ENCODE data around the gene SMARCD3.

SMARCD3 gene

DNA sequence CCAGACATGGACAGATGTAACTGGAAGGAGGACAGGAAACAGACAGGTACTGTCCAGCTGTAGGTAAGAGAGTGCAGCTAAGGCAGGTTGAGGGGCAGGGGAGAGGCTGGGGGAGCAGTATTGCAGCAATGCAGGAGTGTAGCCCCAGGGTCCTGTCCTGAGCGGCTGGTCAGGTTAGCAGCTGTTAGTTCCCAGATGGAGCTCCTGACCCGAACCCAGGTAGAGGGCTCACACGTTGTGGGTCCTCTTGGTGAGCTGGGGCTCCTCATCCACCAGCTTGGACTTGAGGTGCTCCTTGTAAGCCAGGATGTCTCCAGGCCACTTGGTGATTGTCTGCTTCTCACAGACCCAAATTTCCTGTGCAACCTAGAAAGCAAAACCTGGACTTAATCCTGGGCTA lies 34.7 kb downstream of the SMARCD3 start:
- peaks cover 5 to 14% of the 10 kb centered on the region in 2 donors for H3K4me1 Mint-ChIP-seq (ENCODE audit: low read depth in 2 of 2)
- no peak overlapping the region for H3K4me3 Mint-ChIP-seq
- DNase-seq, result no peak
- no peaks in the 10 kb centered on the region for H3K9me3 Mint-ChIP-seq
- no peak overlapping the region for H3K27ac Mint-ChIP-seq
- peaks cover 59% of the 10 kb centered on the region for H3K36me3 Mint-ChIP-seq (ENCODE audit: insufficient read depth)
- no peaks in the 10 kb centered on the region for H3K27me3 Mint-ChIP-seq
- ATAC-seq (replicated peaks), result no peak

DNA sequence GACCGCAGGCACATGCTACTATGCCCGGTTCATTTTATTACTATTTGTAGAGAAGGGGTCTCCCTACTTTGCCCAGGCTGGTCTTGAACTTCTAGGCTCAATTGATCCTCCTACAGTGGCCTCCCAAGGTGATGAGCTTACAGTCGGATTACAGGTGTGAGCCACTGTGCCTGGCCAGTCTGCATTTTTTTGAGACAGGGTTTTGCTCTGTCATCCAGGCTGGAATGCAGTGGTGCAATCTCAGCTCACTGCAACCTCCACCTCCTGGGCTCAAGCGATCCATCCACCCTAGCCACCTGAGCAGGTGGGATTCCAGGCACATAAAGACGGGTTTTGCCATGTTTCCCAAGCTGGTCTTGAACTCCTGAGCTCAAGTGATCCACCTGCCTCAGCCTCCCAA lies 35.9 kb downstream of the SMARCD3 start:
- Mint-ChIP-seq H3K4me1 (ENCODE audit: low read depth in 2 of 2) (peaks cover 14 to 25% of the 10 kb centered on the region in 2 donors), H3K36me3 (ENCODE audit: insufficient read depth) (peaks cover 47% of the 10 kb centered on the region), H3K27me3 (no peaks in the 10 kb centered on the region), H3K9me3 (no peaks in the 10 kb centered on the region), H3K4me3 (no peak overlapping the region), H3K27ac (peak overlapping the region in 1 of 2 donors; percentile 35)
- DNase-seq, result no peak
- no peak for ATAC-seq (replicated peaks)

DNA sequence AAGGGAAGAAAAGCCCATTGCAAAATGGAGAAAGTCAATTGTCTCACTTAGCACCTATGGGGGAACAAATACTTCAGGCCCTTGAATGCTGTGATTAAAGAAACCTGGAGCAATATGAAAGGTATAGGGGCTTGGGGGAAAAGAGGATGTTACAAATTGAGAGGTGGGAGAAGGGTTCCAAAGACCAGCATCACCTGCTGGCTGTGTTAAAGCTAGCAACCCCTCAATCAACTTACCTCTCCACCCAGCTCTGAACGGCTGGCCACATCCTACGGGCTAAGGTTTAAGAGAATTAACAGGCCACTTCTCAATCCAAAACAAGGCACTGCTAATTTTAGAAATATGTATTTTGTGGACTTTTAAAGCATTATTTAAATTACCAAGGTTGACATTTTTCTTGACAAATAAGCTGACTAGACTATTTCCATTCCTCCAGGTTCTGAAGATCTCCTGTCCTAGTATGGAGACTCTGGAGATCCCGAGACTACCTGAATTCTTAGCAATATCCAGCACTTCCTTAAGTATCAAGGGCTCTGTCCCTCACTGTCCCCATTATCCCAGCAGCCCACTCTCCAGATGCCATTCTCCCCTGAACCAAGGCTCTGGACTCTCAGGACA lies 37.2 kb downstream of the SMARCD3 start:
- ATAC-seq (replicated peaks) (no peak), DNase-seq (no peak)
- Mint-ChIP-seq H3K27ac (no peak overlapping the region), H3K4me1 (ENCODE audit: low read depth in 2 of 2) (peaks cover 27 to 36% of the 10 kb centered on the region in 2 donors), H3K36me3 (ENCODE audit: insufficient read depth) (peaks cover 35% of the 10 kb centered on the region), H3K4me3 (no peak overlapping the region), H3K27me3 (no peaks in the 10 kb centered on the region), H3K9me3 (no peaks in the 10 kb centered on the region)

DNA sequence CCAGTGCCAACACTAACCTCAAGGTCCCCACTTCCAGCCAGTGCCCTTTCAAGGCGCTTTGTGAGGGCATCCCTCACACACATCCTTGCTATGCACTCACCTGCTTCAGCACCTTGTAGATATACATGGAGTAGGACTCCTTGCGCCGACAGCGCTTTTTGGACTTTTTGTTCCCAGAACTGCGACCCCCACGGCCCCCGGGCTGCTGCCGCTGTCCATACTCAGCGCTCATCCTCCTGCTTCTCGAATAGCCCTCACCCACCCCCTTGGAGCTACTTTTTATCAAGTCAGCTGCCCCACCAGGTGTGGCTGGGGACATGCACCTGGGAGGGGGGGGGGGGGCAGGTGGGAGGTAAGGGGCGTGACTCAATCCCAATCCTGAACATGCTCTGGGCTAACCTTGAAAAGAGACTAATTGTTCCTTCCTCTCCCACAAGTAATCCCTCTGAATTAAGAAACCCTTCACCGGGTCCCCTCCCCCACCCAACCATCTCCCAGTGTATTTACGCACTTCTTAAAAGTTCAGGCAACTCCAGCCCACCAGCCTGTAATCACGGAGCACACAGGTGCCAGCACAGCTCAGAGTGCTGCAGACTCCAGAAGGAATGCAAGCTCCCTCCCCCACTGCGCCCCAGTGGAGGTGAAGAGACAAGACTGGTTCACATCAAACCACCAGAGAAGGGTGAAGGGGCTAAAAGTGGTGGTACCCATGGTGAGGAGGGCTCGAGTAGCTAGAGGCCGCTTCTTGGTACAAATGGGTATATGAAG lies 38.2 kb downstream of the SMARCD3 start, which contains the start of gene H2BK1:
Gene H2BK1 (minus strand): TSS at position 402 of the 768 bp plus-strand sequence. CDS start 170 bp downstream, at position 232.
- ATAC-seq (replicated peaks), result no peak
- peaks cover 27 to 39% of the 10 kb centered on the region in 2 donors for H3K4me1 Mint-ChIP-seq (ENCODE audit: low read depth in 2 of 2)
- DNase-seq, result no peak
- H3K27me3 Mint-ChIP-seq, result no peaks in the 10 kb centered on the region
- H3K36me3 Mint-ChIP-seq (ENCODE audit: insufficient read depth), result peaks cover 26% of the 10 kb centered on the region
- peak within 1 kb of the TSS in 1 of 2 donors; percentile 69 for H3K27ac Mint-ChIP-seq
- H3K9me3 Mint-ChIP-seq, result no peaks in the 10 kb centered on the region
- H3K4me3 Mint-ChIP-seq, result no peak within 1 kb of the TSS

DNA sequence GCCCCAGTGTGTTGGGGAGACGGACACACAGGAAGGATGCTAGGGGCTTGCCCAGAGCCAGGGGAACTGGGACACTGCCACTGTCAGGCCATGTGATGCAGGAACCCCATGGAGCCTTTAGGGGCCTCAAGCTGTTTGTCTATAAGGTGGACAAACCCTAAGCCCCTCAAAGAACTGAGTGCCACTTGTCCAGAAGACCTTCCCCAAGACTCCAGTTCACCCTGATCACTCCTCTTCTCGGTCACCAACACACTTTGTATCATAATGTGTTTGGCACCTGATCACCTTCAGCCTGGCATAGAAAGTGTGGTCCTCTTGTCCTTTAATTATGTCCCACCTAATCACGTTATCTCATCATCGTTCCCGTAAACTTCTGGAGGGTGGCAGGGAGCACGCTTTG lies 38.9 kb downstream of the SMARCD3 start:
- Mint-ChIP-seq H3K27me3 (peaks cover 0 to 6% of the 10 kb centered on the region in 2 donors), H3K9me3 (no peaks in the 10 kb centered on the region), H3K4me3 (no peak overlapping the region), H3K27ac (peak overlapping the region in 1 of 2 donors; percentile 69), H3K36me3 (ENCODE audit: insufficient read depth) (peaks cover 22% of the 10 kb centered on the region), H3K4me1 (ENCODE audit: low read depth in 2 of 2) (peaks cover 30 to 42% of the 10 kb centered on the region in 2 donors)
- ATAC-seq (replicated peaks), result no peak
- DNase-seq, result no peak

DNA sequence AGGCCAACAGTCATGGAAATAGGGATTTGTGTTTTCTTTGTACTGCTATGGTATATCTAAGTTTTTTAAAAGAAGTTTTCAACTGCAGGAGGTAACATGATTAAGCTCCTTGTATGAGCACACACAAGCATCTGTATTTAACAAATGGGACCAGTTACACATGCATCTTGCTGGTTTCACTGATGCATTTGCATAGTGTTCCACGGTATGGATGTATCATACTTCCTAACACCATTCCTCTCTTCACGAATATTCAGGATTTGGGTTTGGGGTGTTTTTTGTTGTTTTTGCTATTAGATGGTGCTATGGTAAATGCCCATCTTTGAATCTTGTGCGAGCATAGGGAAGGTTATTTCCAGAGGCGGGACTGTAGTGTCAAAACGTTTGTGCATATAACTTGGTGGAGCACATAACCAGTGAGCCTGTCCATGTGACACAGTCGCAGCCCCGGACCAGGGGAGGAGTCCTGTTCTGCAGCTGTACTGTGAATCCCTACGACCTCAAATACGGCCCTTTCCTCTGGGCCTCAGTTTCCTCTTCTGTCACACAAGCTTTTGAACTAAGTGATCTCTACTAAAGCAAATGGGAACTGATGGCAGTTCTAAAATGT lies 40.1 kb downstream of the SMARCD3 start:
- peak overlapping the region in 1 of 2 donors; percentile 87 for H3K27ac Mint-ChIP-seq
- no peaks in the 10 kb centered on the region for H3K9me3 Mint-ChIP-seq
- no peak for ATAC-seq (replicated peaks)
- DNase-seq, result no peak
- peak overlapping the region; percentile 41 to 70 for H3K4me3 Mint-ChIP-seq
- H3K36me3 Mint-ChIP-seq (ENCODE audit: insufficient read depth), result peaks cover 17% of the 10 kb centered on the region
- H3K27me3 Mint-ChIP-seq, result peaks cover 0 to 9% of the 10 kb centered on the region in 2 donors
- peaks cover 32 to 44% of the 10 kb centered on the region in 2 donors for H3K4me1 Mint-ChIP-seq (ENCODE audit: low read depth in 2 of 2)

DNA sequence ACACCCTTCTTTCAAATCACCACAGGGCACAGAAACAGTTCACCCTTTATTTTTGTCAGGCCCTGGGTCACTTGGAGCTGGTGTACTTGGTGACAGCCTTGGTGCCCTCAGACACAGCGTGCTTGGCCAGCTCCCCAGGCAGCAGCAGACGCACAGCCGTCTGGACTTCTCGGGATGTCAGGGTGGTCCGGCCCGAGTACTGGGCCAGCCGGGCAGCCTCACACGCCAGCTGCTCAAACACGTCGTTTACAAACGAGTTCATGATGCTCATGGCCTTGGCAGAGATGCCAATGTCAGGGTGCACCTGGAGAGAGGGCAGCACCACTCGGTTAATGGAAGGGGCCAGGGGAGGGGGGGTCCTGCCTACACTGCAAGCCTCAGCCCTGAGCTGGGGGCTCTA lies 40.7 kb downstream of the SMARCD3 start:
- Mint-ChIP-seq H3K4me3 (peak overlapping the region in 1 of 2 donors; percentile 70), H3K36me3 (ENCODE audit: insufficient read depth) (peaks cover 13% of the 10 kb centered on the region), H3K27me3 (peaks cover 0 to 12% of the 10 kb centered on the region in 2 donors), H3K9me3 (no peaks in the 10 kb centered on the region), H3K27ac (peak overlapping the region in 1 of 2 donors; percentile 87), H3K4me1 (ENCODE audit: low read depth in 2 of 2) (peaks cover 32 to 44% of the 10 kb centered on the region in 2 donors)
- DNase-seq (no peak), ATAC-seq (replicated peaks) (no peak)

DNA sequence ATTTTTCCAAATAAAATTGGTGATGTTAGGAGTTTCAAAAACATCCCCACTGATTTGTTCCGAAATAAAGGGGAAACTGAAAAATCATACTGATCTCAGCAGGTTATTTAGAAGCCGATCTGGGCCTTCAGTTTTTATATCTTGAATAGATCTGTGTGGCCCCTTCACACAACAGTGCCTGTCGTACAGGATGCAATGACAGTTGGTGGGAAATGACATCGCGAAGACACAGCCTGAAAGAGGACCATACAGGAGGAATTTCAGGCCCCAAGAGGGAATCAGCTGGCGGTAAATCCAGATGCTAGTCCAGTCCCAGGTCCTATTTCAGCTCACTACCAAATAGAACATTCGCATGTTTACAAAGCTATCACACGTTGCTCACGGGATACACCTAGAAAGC lies 41.2 kb downstream of the SMARCD3 start:
- Mint-ChIP-seq H3K4me3 (peak overlapping the region; percentile 8 to 70), H3K27me3 (peaks cover 0 to 13% of the 10 kb centered on the region in 2 donors)
- DNase-seq, result peak in 2 of 3 experiments; percentile 6 to 15

DNA sequence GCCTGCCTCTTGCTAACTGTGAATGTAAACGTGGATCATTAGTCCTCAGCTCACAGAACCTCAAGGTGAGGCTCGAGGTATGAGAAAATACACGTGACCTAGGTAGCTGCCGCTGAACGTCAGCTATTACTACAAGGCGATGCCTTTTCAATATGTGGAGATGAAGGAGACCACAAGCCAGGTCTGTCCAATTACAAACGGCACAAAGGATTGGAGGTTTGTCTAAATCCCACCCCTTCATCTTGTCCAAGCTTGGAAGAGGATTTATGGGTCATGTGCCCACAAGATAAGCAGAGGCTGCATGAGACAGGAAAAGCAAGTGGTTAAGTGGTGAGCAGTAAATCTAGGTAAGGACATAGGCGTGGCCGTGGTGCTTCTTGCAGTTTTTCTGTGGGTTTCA lies 41.6 kb downstream of the SMARCD3 start:
- DNase-seq (peak; percentile 15 to 48 (median 44)), ATAC-seq (replicated peaks) (peak; percentile 83)
- Mint-ChIP-seq H3K36me3 (ENCODE audit: insufficient read depth) (peaks cover 4% of the 10 kb centered on the region), H3K4me1 (ENCODE audit: low read depth in 2 of 2) (peaks cover 30 to 44% of the 10 kb centered on the region in 2 donors), H3K27ac (peak overlapping the region; percentile 50 to 87), H3K9me3 (no peaks in the 10 kb centered on the region), H3K27me3 (peaks cover 0 to 13% of the 10 kb centered on the region in 2 donors), H3K4me3 (peak overlapping the region; percentile 56 to 70)

More for the DNA sequence above, 41.2 kb downstream of the SMARCD3 start:
- peaks cover 8% of the 10 kb centered on the region for H3K36me3 Mint-ChIP-seq (ENCODE audit: insufficient read depth)
- H3K27ac Mint-ChIP-seq, result peak overlapping the region in 1 of 2 donors; percentile 87
- peak; percentile 55 for ATAC-seq (replicated peaks)
- H3K9me3 Mint-ChIP-seq, result no peaks in the 10 kb centered on the region
- H3K4me1 Mint-ChIP-seq (ENCODE audit: low read depth in 2 of 2), result peaks cover 32 to 44% of the 10 kb centered on the region in 2 donors

DNA sequence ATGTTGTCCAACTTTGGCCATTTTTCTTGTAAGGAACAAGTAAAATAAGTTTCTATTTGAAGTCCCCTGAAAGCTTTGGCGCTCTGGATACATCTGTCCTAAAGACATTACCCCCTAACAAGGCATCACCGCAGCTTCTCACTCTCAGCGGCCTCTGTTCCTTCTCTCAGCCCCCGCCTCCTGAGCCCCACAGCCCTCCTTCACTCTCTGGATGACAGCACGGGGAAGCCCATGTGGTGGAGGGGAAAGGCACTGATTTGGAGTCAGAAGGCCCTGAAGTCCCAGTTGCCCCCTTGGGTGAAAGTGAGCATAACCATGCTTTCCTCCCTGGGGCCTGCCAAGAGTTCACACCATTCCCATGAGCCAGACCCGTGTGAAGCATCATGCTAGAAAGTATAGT lies 42.8 kb downstream of the SMARCD3 start:
- no peak for DNase-seq
- H3K4me3 Mint-ChIP-seq, result peak overlapping the region; percentile 23 to 70
- H3K9me3 Mint-ChIP-seq, result no peaks in the 10 kb centered on the region
- ATAC-seq (replicated peaks), result no peak
- H3K4me1 Mint-ChIP-seq (ENCODE audit: low read depth in 2 of 2), result peaks cover 26 to 41% of the 10 kb centered on the region in 2 donors
- peaks cover 0 to 13% of the 10 kb centered on the region in 2 donors for H3K27me3 Mint-ChIP-seq
- H3K27ac Mint-ChIP-seq, result peak overlapping the region; percentile 50 to 87
- H3K36me3 Mint-ChIP-seq (ENCODE audit: insufficient read depth), result peaks cover 4% of the 10 kb centered on the region

DNA sequence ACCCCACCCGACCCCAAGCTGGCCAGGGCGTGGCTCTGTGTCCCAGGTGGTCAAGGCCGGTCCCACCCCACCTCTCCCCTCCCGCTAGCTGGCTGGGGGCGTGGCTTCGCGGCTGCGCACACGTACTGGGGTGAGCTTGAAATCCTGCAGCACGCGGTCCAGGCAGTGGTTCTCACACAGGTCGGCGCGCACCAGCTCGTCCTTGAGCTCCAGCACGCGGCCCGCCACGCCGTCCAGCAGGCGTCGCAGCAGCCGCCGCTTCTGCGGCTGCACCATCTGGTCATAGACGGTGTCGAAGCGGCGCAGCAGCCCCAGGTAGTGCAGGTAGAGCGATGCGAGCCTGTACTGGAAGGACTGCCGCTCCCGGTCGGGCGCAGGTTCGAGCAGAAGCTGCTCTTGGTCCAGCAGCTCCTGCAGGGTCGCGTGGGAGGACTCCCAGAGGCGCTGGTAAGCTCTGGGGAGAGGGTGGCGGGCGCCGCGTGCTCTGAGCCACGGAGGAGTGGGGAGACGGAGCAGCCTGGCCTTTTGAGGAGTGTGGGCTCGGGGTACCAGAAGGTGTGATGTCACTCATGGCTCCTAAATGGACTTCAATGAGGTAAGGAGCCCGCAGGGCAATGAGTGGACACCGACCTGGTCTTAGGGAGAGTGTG lies 44.0 kb downstream of the SMARCD3 start:
- Mint-ChIP-seq H3K36me3 (ENCODE audit: insufficient read depth) (peaks cover 6% of the 10 kb centered on the region), H3K4me1 (ENCODE audit: low read depth in 2 of 2) (peaks cover 26 to 32% of the 10 kb centered on the region in 2 donors), H3K27ac (peak overlapping the region in 1 of 2 donors; percentile 87), H3K9me3 (no peaks in the 10 kb centered on the region), H3K27me3 (peaks cover 0 to 13% of the 10 kb centered on the region in 2 donors), H3K4me3 (peak overlapping the region; percentile 39 to 45)
- DNase-seq, result no peak
- no peak for ATAC-seq (replicated peaks)

DNA sequence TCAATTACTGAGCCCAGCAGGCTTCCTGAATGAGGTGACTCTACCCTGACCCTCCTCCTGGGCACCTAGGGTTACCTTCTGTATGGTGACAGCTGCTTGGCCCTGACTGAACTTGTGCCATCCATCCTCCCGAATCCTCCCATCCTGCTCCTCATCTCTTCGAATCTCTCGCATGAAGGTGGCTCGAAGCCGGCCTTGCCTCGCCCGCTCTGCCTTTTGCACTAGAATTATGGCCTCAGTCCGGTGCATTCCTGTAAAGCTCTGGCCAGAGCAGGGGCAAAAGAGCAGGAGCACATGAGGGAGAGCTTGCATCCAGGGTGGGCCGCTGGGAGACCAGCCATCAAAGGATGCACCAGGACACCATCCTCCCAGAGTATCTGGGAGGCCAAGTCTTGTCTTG lies 45.7 kb downstream of the SMARCD3 start:
- DNase-seq (no peak), ATAC-seq (replicated peaks) (no peak)
- Mint-ChIP-seq H3K27ac (no peak overlapping the region), H3K27me3 (peaks cover 0 to 13% of the 10 kb centered on the region in 2 donors), H3K36me3 (ENCODE audit: insufficient read depth) (peaks cover 8% of the 10 kb centered on the region), H3K9me3 (no peaks in the 10 kb centered on the region), H3K4me1 (ENCODE audit: low read depth in 2 of 2) (peaks cover 19 to 21% of the 10 kb centered on the region in 2 donors), H3K4me3 (no peak overlapping the region)

DNA sequence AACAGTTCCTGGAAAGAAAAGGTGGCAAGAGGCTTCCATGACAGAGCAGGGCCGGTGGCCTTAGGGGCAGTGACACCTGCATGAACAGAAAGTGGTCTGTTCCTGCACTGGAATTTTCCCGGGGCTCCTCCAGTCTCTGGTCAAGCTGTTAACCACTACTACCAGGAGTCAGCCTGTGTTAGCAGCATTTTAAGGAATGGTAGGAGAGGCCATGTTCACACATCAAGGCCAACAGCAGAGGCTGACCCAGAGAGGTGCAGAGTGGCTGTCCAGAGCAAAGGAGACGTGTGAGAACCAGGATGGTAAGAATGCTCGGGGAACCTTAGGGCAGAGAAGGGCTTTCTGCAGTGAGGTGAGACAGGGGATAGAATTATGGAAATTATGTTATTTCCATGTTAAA lies 46.7 kb downstream of the SMARCD3 start:
- Mint-ChIP-seq H3K27ac (no peak overlapping the region), H3K36me3 (ENCODE audit: insufficient read depth) (peaks cover 8% of the 10 kb centered on the region), H3K4me3 (no peak overlapping the region), H3K9me3 (no peaks in the 10 kb centered on the region), H3K4me1 (ENCODE audit: low read depth in 2 of 2) (peaks cover 8 to 11% of the 10 kb centered on the region in 2 donors), H3K27me3 (peaks cover 0 to 13% of the 10 kb centered on the region in 2 donors)
- DNase-seq (no peak), ATAC-seq (replicated peaks) (no peak)
